HG02642 (cell line): ENCODE results near the gene FGF16.
"Not testable (repeated sequence)": the region's sequence is repeated elsewhere in the genome, so short reads cannot be mapped to it uniquely, and the experiment has no call there.

Experiments
- ATAC-seq: cut with Tn5 transposase; IDR thresholded peaks from one replicate; pipeline ENCODE4 v1.9.1; 2021; ENCODE audit warnings: mild to moderate bottlenecking; ENCODE audit not compliant: unreplicated experiment, poor library complexity

The FGF16 gene

DNA sequence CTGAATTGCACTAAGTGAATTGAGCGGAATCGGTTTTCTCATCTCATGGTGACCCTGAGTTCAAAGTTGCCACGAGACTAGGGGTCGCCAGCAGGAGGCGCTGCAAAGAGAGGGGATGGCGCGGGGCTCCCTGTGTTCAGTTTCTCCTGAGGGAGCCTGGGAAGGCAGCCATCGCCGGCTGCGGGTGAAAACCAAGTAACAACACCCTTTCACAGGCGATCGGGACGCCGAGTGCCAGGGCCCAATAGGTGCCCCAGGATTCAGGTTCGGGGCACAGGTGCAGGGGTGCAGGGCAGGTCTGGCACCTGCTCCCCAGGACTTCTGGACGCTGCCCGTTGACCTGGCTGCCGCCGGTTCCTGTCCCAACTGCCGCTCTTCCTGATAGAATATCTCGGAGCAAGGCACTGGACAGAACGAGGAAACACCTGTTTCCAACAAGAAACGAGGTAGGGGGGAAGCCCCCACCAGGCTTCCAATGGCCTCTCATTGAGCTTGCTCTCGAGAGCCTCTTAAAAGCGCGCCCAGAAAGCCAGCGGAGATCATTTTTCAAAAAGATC is 1.1 kb upstream of the FGF16 start:
- no peak for ATAC-seq

DNA sequence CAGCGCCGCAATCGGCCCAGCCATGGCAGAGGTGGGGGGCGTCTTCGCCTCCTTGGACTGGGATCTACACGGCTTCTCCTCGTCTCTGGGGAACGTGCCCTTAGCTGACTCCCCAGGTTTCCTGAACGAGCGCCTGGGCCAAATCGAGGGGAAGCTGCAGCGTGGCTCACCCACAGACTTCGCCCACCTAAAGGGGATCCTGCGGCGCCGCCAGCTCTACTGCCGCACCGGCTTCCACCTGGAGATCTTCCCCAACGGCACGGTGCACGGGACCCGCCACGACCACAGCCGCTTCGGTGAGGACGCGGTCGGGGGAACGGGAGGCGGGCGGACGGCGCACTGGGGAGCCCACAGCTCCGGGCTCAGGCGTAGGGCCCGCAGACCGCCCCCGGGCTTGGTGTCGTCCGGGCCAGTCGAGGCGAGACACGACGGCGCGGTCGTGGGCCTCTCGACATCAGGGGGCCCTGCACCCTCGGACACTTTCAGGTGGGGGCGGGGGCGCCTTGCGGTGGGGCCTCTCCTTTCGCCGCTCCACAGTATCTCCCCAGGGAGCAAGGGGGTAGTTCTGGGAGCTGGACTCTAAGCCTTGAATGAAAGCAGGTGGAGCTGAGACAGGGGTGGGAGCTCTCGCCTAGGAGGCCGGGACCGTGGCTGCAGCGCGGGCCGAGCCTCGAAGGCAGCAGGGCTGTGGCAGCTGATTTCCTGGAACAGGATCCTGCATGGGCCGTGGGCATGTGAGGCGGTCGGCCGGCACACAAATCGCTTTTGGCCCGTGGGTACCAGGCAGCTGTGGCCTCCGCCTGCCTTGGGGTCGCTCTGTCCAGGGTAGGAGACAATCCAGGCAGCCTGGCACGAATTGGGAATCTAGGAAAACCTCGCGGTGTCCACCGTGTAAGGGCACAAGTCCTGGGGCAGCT is 722 bp downstream of the FGF16 start:
- no peak for ATAC-seq

DNA sequence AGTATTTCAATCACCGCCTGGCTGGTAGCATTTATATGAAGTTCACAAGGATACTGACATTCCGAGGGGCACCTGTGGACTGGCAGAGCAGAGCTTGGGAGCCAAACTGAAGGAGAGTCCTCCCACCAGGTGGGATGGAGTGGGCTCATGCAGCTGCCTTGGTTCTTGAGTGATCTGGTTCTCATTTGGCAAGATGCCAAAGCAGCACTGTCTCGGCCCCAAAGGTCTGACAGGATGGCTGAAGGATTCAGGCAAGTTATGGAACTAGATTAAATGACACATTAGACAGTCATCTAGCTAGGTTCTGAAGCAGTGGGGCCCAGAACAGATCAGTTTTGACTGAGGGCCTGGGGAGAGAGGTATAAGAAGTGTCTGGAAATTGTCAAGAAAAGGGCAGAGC is 3.2 kb downstream of the FGF16 start:
- no peak for ATAC-seq

- no peak for ATAC-seq
Measured at GRCh38 chrX:77450996-77451395, 3.8 kb downstream of the FGF16 start.

GRCh38 chrX:77453190-77453589 is 6.0 kb downstream of the FGF16 start:
- ATAC-seq, result no peak

DNA sequence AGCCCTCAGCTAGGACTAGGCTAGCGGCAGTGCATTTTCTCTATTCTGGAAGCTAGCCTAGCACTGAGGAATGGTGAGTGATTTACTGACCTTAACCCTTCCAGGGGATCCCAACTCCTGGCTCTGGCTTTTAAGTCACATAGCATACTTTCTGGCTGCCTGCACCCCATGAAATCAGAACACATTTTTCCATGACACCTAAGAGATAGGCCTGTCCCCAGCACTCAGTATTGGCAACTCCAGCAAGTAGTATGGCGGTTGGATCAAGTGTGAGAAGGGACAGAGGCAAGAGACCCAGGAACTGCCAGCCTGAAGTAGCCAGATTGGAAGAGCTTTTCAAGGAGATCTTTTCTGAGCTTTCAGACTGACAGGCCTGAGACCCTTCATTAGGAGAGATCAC is 8.2 kb downstream of the FGF16 start:
- ATAC-seq, result no peak

GRCh38 chrX:77484045-77484444 is 36.9 kb downstream of the FGF16 start:
- ATAC-seq, result no peak

GRCh38 chrX:77493677-77494553 is 46.7 kb downstream of the FGF16 start:
- no peak for ATAC-seq

DNA sequence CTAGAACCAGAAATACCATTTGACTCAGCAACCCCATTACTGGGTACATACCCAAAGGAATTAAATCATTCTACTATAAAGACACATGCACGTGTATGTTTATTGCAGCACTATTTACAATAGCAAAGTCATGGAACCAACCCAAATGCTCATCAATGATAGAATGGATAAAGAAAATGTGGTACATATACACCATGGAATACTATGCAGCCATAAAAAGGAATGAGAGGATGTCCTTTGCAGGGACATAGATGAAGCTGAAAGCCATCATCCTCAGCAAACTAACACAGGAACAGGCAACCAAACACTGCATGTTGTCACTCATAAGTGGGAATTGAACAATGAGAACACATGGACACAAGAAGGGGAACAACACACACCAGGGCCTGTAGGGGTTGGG is 53.0 kb downstream of the FGF16 start:
- ATAC-seq, result not testable (repeated sequence)

DNA sequence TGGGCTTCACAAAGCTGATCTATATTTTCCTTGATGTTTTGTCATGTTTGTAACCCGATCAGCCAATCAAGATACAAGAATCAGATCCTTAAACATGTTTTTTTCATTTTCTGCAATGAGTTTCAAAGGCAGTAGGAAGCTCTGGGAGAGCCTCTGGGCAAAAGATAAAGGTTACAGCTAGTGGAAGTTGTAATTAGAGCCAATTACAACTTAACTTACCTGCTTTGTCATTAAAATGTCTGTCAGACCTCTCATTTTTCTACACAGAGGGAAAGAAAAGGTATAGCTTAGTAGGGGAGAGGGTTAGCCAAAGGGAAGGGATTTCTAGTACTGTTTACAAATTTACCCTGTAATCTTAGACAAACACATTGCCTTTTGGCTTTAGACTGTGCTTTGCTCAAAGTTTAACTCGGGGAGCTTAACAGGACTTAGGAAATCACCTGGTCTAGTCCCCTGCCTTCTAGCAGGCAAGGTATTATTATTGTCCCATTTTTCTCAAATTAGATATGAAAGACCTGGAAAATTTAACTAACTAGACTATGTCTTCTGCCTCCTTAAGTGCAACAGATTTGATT is 55.8 kb downstream of the FGF16 start:
- no peak for ATAC-seq

GRCh38 chrX:77505227-77505626 is 58.0 kb downstream of the FGF16 start:
- ATAC-seq, result no peak
